ENCODE results near the gene SREBF2.

Gene SREBF2

DNA sequence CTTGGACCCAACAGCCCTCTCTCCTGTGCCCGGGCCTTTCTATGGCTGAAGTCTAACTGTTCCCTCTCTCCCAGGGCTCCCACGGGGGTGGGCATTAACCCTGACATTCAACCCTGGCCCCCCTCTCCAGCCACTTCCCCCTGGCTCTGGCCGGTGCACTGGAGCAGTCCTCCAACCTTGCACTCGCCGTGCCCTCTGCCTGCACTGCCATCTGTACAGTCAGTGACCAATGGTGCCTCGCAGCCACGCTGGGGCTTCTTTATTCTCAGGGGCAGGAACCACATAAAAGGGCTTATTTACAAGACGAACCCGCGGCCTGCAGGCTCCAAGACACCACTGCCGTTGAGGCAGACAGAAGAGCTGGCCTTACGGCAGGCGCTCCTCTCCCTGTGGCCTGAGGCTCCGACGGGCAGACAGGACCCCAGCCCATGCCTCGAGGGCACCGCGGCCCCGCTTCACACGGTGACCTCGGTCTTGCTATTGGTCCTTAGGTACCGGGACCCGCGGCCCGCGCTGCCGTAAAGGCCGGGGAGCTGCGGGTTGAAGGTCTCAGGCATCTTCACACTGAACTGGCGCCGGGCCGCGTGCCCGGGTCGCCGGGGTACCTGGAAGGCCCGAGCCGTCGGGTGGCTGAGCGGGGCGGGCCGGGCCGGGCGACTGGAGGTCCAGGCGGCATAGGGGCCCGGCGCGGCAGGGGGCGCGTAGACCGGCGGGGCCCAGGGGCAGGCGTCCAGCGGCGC is 76.6 kb downstream of the SREBF2 start:
- DNase-seq, result no peak

DNA sequence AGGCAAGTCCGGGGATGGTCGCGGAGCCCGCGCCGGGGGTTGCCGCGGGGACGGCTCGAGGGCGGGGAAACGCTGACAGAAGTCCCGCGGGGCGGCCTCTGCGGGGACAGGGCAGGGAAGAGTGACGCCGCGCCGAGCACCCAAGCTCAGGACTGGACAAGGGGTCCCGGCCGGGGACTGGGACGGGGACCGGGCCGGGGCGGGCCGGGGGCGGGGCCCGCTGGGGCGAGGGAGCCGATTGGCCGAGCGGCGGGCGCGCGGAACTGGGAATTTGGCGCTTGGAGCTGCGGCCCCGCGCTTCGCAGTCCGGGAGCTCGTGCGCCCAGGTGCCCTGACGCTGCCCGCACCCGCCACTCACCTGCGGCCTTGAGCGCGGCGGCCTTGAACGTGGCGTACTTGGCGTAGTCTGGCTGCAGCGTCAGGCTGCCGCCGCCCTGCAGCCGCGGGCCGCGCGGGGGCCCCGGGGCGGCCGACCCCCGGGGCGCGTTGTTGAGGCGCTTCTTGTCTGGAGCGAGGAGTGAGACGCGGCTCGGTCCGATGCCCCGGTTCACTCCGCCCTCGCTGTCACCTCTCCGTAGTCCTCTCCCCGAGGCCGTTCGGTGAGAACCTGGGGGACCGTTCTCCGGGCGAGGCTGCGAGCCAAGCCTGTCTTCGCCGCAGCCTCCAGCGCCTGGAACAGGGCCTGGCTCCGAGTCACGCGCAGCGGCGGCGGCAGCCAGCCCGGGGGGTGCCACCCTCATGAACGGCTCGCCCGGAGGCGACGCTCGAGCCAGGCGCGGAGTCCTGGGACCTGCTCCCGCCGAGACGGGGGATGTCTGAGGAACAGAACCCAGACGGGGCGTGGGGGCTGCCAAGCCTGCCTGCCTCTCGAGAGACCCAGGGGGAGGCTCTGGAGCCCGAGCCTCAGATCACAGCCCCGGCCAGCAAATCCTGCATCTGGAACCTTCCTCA is 77.4 kb downstream of the SREBF2 start:
- no peak for DNase-seq

DNA sequence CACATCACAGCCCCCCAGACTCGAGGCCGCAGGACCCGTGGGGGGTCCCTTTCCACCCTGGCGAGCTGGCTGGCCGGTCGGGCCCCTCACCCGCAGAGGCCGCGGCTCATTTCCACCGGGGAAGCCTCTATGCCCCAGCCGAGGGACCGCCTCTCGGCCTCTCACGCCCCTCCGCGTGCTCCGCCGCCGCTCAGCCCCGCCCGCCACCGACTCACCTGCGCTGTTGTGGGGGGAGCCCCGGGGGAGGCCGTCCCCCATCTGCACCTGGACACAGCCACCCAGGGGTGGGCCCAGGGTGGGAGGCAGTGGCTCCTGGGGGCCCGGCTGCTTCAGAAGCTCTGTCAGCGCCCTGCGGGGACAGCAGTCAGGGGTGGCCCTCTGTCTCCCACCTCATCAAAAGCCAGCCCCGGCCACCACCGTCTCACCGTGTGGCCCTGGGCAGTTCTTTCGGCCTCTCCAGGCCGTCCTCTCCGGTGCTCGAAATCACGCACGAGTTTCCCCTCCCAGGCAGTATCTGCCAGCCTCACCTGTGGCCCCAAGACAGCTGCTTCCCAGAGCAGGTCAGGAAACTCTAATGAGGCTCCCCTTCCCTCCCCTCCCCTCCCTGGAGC is 78.2 kb downstream of the SREBF2 start:
- no peak for DNase-seq

DNA sequence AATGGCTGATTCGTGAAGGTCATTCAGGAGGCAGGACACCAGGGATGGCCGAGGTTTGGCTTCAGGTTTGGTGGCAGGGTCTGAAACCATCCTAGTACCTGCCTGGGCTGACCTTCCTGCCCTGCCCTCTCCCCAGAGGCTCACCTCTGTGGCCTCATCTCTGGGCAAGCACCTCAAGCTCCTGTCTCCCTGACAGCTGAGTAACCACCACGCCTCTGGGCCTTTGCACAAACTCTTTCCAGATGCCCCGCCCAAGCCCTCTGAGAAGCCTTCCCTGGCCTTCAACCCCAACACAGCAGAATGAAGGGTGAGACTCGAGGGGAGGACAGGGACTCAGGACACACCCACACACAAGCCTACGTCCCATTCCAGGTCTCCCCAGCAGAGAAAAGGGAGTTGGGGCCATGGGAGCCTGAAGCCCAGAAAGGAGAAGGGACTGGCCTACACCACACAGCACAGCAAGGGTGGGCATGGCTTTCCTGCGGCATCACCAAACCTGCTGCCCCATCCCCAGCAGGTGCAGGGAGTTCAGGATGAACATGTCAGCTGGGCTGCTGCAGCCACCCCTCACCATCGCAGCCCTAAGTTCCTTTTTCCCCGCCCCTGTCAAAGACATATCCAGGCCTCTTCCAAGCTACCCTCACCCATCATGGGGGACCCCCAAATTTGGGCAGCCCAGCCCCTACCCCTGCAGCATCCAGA is 79.6 kb downstream of the SREBF2 start:
- no peak for DNase-seq

DNA sequence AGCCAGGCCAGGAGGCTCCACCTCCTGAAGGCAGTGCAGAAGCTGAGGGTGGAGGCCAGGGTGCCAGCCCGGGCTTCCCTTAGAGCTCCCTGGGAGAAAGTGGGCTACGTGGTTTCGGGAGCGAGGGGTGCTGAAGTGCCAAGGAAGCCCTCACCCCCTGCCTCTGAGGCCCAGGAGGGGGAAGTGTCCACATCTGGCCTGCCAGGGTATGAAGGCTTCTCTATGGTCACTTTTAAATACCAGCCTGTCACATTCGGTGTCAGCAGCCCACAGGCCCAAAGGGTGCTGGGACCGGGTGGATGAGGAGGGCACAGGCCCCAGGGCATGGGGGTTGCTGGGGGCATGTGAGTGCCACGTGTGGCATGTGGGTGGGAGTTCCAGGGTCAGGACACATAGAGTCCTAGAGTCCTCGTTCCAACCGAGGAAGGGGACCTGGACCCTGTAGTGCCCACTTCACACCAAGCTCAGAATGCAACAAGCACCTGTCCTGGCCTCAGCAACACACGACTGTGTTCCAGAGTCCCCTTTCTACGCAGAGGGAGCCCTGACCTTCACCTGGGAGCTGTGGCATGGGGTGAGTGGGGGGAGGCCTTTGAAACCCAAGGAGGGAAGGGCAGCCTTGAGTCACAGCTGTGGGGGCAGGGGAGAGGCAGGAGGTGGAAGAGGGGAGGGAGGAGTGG is 80.3 kb downstream of the SREBF2 start:
- no peak for DNase-seq

DNA sequence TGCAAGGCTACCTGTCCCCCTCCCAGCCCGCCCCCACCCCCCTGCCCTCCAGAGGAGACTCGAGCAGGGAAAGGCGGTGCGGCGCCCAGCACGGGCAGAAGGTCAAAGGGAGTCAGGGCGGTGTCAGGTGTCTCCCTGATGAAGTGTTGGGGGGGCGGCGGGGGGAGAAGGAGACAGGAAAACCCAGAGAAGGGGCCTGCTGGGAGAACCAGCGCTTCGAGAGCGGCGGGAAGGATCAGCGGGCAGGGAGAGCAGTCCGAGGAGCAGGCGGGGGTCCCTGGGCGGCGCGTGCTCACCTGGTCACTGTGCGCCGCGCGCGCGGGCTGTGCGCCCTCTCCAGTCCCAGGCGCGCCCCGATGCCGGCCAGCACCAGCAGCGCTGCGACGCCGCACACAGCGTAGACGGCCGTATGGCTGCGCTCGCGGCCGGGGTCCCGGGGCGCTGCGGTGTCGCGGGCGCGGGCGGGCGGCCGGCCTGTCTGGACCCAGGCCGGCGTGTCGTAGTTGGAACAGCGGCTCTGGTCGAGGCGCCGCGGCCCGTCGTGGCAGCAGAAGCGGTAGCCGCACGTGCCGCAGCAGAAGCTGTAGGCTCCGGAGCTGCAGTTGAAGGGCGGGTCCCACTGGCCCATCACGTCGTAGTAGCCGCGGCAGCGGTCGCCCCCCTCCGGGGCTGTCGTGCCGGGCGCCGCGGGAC is 81.1 kb downstream of the SREBF2 start:
- peak in 1 of 2 experiments; percentile 12 for DNase-seq

DNA sequence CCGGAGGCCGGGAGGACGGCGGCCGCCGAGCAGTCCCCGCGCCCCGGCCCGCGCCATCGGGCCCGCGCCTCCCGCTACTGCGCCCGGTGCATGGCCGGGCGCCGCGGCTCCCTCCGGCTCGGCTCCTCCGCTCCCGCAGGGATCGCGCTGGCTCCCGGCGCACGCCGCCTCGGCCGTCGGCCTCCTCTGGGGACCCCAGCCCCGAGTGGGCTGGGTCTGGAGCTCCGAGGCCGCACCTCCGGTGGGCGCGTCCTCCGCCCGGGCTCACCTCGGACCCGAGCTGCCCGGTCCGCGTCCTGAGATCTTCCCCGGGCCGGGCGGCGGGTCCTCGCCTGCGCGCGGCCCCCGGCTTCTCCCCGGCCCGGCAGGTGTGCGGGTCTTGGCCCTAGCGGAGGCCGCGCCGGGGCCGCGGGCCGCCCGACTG is 81.7 kb downstream of the SREBF2 start:
- DNase-seq, result no peak

DNA sequence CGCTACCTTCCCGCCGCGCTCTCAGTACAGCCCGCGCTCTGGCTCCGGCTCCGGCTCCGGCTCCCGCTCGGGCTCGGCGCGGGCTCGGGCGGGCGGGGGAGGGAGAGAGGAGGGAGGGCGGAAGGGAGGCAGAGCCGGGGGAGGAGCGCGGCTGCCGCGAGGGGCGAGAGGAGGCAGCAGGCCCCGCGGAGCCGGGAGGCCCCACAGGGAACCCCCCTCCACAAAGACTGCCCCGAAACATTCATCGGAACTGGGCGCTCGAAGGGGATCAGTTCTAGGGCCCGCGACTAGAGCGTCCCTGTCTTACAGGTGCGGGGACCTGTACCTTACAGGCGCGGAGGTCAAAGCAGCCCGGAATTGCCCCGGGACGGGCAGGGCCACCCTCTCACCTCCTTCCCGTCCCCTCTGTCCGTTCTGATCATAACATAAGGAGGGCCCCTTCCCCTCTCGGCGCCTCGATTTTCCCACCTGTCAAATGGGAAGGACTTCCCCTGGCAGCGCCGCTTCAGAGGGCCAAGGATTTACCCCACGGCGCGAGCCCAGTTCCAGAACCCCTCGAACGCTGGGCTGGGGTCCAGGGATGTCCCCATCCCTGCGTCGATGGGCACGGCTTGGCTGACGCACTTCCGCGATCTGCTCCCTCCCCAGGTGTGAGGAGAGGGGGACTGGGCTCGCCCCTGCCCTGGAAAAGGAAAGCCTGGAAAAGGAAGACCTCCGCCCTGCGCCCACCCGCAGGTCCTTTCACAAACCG is 82.3 kb downstream of the SREBF2 start, which contains the start of gene SHISA8:
TSS of gene SHISA8 (minus strand) at position 40 of the 751 bp plus-strand sequence. CDS start 407 bp downstream, outside the sequence.
- no peak for DNase-seq

DNA sequence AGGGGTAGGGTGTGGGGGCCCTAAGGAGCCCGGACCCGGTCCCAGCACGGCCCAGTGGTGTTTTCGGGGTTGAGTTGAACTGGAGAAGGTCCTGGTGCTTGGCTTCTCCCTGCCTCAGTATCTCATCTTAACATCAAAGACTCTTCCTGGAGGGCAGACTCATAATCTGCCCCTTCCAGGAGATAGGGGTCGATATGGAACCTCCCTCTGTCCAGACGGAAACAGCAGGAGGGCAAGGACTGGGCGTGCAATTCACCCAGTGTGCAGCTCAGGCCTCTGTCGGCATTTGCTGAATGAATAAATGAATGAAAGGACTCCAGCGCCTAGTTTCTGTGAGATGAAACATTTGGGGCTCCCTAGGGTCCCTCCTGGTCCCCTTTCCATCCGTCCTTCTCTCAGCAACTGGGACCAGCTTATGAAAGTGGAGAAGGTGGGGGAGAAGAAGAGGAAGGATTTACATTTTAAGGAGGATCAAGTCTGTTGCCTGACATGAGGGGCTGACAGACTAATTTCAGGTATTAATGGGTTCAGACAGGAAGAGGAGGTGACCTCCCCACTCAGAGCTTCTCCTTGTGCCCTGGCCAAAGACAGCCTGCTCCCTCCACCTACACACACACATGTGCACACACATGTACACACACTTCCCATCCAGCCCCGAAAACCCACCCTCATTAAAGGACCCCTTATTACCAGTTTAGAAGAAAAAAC is 83.0 kb downstream of the SREBF2 start:
- DNase-seq, result no peak

DNA sequence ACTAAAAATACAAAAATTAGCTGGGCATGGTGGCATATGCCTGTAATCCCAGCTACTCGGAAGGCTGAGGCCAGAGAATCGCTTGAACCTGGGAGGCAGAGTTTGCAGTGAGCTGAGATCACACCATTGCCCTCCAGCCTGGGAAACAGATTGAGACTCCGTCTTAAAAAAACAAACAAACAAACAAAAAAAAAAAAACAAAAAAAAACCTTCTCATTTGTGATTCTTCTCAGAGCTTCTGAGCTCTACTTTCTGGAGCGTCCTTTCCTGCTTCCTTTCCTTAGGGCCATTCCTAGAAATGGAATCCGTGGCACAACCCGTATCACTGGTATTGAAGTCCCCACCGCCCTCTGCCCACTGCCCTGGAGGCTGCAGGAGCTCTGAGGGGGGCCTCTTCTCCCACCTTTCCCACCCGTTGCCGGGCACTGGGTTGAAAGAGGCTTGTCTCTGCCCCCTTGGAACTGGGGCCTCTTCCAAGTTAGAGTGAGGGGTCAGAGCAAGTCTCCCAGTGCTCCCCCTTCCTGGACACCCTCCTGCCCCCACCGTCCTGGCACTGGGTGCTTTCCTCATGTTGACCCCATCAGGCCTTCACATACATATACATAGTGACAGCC is 83.9 kb downstream of the SREBF2 start:
- DNase-seq, result no peak

DNA sequence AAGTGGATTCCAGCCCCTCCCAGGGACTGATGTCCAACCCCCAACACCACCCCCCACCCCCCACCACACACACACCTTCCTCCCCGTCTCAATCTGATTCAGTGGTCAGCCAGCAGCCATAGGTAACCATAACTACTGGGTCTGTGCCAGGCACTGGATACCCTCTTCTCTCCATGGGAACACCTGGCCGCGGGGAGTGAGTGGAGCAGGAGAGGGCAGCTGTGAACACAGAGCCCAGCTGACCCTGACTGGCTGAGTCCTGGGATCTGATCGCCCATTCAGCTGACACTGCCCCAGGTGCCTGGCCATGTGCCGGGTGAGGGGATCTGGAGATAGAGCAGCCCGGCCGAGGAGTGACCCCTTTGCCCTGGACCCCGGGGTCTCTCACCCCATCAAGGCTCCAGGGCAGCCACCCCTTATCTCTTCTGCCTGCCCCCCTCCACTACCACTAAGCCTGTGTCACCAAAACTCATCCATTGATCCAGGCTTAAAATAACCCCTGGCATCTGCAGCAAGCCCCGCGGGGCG is 84.5 kb downstream of the SREBF2 start:
- no peak for DNase-seq

DNA sequence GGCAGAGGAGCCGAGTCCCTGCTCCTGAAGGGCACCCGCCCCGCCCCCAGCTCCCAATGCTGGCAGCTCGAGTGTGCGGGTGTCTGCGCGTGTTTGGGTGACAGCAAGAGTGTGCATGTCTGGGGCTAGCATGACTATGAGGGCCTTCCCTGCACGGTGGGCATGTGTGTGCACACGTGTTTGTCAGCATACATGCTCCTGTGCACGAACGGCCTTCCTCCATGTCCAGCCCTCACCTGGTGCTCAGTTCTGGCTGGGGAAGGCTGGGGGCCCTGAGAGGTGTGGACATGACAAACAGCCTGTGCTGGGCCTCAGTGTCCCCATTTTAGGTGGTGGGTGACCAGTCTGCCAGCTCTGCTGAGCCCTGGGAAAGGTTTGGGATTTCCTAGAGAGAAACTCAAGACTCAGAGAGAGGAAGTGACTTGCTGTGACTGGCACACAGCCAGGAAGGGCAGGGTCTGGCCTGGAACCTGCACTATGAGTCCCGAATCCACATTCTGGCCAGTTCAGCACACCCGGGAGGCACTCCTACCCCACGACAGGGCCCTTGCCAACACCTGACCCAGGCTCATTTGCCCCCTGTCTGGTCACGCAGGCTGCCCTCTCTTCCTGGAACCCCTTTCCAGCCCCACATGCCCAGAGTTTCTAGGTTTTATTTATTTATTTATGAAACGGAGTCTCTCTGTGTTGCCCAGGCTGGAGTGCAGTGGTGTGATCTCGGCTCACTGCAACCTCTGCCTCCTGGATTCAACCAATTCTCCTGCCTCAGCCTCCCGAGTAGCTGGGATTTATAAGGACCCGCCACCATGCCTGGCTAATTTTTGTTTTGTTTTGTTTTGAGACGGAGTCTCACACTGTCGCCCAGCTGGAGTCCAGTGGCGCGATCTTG is 85.2 kb downstream of the SREBF2 start:
- no peak for DNase-seq

DNA sequence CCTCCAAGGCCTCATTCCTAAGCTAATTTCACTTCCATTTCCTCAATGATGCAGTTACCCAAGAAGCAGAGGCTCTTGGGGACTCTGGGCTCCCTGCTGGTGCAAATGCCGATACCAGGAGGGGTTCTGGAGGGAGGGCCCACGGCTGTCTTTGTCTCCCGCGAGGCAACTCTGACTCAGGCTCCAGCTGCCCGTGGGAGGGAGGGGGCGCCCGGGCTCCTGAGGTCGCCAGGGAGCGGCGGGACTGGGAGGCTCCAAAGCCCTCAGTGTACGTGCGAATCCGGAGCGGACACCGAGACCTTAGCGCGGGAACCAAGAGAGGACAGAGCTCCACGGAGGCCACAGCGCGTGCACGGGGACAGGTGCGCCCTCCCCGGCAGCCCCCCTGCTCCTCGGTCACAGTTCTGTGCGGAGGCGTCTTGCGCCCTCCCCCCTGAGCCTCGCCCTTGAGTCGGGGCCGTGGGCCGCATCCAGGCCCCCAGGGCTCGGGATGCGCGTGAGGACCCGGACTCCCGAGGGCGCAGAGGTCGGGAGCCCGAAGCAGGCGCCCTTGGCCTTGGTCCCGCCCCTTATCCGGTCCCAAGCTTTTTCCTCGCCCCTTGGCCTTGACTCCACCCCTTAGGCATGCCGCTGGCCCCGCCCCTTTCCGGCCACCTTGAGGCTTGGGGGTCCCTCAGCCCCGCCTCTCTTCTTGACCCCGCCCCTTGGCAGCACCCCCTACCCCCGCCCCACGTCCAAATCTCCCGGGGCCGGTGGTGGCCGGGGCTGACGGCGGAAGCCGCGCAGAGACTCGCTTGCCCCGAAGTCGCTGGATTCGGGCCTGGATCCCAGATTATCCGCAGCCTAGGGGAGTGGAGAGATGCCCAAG is 86.7 kb downstream of the SREBF2 start:
- no peak for DNase-seq

DNA sequence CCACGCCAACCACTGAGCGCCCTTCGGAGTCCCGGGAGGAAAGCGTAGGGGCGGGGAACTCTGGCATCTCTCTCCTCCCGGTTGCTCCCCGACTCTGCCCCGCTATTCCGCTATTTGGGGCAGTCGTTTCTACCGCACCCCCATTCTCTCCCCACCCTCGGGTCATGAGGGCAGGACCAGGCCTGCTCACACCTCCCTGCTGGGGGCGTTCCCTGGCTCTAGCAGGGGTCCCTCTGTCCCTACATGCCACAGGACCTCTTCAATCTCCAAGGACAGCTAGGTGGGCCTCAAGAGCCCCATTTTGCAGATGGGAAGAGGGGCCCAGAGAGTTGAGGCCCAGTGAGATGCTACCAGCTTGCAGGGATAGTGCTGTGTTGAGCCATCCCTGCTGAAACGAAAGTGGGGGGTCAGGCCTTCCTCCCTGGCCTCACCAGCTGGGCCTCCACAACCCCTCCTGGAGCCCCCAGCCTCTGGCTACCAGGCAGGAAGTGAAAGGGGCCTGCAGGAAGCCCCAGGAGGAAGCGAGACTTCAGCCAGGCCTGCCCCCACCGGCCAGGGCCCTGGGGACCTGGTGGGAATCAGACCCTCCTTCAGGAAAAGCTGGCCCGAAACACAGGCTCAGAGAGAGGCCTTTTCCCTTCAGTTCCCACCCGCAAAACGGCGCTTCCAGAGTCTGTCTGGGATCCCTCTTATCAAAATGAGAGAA is 87.5 kb downstream of the SREBF2 start:
- DNase-seq, result no peak

DNA sequence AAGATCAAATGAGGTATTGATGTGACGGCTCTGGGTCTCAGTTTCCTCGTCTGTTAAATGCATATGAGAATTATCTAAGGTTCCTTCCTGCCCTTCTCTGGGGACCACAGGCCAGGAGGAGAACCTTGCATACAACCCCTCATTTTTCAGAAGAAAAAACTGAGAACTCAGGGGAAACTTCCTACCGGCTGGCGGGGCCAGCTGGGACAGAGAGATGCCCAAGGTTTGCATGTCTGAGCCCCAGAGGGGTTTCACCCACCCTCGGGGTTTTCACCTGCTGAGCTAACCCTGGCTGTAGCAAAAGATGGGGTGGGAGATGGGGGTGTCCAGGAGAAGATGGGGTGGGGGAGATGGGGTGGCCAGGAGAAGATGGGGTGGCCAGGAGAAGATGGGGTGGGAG is 89.4 kb downstream of the SREBF2 start:
- DNase-seq, result no peak

DNA sequence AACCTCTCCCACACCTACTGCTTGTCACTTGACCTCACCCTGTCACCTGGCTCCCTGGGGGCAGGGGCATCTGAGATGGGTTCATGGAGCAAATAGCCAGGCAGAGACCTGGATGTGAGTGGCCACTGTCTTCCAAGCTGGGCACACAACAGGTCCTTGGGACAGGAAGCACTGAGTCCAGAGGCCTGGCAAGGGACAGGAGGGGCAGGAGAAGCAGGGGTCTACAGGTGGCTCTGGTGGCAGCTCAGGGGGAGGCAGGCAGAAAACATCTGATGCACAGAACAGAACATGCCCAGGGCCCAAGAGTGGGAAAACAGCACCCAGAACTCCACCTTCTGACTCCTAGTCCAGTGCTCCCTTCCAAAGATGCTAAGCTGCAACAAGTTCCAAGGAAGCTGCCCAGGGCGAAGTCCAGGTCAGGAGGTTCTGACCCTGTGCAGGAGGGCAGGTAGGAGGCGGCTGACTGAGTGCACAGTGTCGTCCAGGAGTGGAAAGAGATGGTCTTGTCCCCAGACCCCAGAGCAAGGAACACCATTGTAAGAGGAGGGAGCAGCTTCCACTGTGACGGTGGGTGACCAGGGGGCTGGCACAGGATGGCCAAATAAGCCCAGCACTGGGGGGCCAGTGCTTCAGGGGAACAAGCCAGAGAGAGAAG is 90.2 kb downstream of the SREBF2 start:
- DNase-seq, result no peak

Data from NCI-H1930 (cell line).